IPS DF 19.7 (cell line): ENCODE measurements around the gene BEST1.
"Not testable (repeated sequence)": the region's sequence is repeated elsewhere in the genome, so short reads cannot be mapped to it uniquely, and the experiment has no call there.

Source experiments
- DNase-seq: peaks from one replicate; pipeline ENCODE4 v3.0.0-alpha.2; 2013; ENCODE audit warnings: low read depth, low spot score

BEST1 gene

DNA sequence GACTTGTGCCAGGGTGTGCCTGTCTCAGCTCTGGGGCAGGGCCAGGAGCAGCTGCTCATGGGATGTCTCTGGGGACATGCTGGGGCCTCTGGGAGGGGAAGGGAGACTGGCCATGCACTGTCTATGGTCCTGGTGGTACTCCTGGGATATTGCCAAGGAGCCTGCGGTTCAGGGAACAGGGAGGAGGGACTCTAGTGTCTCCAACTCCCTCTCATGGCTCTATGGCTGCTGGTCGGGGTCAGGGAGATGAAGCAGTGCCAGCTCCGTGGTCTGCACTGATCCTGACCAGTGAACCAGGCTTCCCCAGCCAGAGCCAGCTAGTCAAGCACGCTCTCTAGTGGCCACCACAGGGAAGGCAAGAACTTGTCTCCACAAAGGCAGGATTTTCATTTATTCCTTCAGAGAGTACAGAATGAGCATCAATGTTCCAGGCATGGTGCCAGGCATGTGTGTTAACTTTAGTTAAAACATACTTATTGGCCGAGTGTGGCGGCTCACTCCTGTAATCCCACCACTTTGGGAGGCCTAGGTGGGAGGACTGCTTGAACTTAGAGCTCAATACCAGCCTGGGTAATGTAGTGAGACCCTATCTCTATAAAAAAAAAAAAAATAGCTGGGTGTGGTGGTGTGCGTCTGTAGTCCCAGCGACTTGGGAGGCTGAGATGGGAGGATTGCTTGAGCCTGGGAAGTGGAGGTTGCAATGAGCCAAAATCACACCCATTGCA lies 2.5 kb upstream of the BEST1 start:
- DNase-seq = no peak

DNA sequence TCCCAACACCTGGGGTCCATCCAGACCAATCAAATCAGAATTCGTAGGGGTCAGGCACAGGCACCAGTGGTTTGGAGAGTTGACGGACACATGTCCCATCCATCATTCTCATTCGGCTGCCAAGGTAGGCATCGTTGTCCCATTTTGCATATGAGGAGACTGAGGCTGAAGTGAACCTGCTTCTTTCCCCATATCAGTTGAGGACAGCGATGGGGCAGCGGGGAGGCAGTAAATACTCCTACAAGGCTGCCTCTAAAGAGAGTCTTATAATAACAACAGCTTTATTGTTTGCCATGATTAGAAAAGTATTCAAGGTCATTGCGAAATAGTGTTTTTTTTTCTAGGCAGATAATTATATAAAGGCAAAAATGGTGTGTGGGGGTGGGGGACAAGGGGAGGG lies 1.6 kb upstream of the BEST1 start:
- DNase-seq = no peak

DNA sequence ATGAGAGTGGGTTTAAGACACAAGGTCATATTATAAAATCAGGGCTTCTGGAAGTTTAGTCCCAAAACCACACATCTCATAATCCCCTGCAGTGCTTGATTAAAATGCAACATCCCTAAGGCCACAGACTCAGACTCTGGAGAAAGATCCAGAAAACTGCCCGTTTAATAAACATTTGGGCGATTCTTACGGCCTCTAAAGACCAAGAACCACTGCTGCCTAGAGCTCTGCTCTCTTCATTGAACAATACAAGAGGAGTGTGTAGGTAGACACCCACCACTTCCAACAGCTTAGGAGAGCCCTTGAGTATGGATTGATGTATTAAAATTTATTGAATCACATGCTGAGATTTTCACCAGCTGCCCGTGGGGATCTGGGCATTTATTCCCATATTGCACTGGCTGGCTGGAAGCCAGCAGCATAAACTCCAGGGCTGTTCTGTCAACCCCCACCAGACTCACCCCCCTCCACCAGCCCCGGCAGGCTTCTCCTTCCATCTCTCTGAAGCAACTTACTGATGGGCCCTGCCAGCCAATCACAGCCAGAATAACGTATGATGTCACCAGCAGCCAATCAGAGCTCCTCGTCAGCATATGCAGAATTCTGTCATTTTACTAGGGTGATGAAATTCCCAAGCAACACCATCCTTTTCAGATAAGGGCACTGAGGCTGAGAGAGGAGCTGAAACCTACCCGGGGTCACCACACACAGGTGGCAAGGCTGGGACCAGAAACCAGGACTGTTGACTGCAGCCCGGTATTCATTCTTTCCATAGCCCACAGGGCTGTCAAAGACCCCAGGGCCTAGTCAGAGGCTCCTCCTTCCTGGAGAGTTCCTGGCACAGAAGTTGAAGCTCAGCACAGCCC lies 749 bp upstream of the BEST1 start:
- DNase-seq = no peak

DNA sequence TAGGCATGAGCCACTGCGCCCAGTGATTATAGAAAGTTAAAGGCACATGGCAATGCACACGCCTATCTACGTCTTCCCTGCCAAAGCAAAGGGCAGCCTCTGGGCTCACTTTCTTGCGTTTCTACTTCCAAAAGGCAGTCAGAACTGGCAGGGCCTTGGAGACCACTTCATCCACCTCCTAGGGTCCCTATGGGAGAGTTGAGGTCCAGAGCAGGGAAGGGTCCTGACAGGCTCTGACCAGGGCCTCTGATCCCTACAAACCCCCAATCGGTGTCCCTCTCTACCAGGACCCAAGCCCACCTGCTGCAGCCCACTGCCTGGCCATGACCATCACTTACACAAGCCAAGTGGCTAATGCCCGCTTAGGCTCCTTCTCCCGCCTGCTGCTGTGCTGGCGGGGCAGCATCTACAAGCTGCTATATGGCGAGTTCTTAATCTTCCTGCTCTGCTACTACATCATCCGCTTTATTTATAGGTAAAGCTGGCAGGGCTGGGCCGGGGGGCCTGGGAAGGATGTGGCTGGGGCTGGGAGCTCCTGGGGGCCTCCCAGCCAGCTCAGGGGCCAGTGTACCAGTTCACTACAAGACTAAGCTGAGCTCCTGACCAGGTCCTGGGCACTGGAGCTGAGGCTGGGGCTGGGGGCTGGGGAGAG lies 1.5 kb downstream of the BEST1 start:
- DNase-seq = no peak

DNA sequence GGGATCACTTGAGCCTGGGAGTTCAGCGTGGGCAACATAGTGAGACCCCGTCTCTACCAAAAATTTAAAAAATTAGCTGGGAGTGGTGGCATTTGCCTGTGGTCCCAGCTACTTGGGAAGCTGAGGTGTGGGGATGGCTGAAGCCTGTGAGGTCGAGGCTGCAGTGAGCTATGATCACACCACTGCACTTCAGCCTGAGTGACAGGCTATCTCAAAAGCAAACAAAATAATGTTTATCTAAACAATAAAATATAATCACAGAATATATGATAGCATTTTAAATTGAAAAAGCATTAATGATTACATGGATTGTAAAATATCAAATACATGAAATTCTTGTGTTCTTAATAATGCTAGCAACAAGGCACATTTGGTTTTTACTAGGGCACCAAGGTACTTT lies 2.7 kb downstream of the BEST1 start:
- DNase-seq = no peak

DNA sequence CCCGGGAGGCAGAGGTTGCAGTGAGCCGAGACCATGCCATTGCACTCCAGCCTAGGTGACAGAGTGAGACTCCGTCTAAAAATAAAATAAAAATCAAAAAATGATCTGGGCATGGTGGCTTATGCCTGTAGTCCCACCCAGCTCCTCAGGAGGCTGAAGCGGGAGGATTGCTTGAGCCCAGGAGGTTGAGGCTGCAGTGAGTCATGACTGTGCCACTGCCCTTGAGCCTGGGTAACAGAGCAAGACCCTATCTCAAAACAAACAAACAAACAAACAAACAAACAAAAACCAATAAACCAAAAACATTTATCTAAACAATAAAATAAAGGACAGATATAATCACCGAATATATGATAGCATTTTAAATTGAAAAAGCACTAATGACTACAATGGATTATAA lies 3.5 kb downstream of the BEST1 start:
- not testable (repeated sequence) for DNase-seq

DNA sequence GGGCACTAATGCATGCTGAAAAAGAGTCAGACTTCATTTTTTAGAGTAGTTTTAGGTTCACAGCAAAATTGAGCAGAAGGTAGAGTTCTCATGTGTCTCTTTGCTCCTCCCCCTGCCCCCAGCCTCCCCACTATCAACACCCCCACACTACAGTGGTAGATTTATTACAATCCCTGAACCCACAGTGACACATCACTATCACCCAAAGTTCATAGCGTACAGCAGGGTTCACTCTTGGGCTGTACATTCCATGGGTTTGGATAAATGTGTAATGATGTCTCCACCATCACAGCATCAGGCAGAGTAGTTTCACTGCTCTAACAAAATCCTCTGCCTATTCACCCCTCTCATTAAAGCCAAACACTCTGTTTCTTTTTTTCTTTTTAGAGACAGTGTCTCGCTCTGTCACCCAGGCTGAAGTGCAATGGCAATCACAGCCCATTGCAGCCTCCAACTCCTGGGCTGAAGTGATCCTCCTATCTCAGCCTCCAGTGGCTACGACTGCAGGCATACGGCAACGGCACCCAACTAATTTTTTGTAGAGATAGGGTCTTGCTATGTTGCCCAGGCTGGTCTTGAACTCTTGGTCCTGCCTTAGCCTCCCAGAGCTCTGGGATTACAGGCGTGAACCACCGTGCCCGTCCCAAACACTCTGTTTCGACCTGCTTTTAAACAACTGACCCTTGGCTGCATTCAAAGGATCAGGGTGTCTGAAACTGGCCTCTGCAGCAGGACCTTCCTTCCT lies 4.1 kb downstream of the BEST1 start:
- DNase-seq = no peak

DNA sequence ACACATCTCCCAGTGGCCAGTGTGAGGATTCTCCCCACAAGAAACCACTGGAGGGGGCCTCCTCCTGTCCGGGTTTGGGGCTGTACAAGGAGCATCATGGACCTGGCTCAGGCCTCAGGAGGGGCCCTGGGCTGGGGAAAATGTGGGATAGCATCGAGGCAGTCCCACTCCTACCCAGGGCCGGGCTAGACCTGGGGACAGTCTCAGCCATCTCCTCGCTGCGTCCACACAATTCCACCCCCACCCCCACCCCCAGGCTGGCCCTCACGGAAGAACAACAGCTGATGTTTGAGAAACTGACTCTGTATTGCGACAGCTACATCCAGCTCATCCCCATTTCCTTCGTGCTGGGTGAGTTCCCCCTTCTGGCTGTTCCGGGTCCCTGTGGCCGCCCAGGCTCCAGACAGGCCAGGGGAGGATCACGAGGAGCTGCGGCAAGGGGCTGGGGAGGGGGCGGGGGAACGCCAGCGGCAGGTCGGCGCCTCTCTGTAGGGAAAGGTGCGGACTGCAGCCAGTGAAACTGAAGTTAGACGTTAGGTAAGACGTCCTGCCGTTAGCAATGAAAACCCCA lies 4.8 kb downstream of the BEST1 start:
- DNase-seq = no peak

DNA sequence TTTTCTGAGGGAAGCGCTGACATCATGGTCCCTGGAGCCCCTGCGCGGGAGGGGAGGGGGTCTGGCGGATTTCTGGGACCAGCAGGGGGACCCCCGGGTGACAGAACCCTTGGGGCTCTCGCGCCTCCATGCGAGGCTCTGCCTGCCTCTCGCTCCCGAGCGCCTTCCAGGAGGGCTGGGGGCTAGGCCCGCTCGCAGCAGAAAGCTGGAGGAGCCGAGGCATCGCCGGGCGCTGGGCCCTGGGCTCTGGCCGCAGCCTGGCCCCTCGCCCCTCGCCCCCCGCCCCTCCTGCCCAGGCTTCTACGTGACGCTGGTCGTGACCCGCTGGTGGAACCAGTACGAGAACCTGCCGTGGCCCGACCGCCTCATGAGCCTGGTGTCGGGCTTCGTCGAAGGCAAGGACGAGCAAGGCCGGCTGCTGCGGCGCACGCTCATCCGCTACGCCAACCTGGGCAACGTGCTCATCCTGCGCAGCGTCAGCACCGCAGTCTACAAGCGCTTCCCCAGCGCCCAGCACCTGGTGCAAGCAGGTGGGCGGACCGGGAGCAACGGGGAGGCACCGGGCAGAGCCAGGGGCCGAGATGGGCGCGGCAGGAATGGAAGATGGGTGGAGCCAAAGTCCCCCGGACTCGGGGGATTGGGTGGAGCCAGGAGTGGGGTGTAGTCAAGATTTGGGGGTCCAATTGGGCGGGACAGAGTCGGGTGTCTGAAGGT lies 5.4 kb downstream of the BEST1 start:
- DNase-seq = peak; percentile 75

DNA sequence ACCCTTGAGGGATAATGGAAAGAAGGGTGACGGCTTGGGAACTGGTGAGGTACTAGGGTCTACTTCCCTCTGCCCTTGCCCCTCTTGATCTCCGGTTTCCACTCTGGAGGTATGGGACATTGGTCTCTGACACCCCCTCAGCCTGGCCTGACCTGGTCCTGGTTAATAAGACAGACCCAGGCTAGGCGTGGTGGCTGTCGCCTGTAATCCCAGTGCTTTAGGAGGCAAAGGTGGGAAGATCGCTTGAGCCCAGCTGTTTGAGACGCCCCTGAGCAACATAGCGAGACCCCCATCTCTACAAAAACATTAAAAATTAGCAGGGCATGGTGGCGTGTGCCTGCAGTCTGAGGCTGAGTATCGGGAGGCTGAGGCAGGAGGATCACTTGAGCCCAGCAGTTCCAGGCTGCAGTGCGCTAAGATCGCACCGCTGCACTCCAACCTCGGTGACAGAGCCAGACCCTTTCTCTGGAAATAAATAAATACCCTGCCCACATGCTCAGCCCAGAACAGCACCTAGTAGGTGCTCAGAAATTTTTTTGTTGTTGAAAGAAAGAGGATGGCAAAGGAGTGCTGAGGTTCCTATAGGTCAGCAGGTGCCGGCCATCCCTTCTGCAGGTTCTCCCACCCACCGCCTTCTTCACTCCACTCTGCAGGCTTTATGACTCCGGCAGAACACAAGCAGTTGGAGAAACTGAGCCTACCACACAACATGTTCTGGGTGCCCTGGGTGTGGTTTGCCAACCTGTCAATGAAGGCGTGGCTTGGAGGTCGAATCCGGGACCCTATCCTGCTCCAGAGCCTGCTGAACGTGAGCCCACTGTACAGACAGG lies 6.3 kb downstream of the BEST1 start:
- DNase-seq = no peak

DNA sequence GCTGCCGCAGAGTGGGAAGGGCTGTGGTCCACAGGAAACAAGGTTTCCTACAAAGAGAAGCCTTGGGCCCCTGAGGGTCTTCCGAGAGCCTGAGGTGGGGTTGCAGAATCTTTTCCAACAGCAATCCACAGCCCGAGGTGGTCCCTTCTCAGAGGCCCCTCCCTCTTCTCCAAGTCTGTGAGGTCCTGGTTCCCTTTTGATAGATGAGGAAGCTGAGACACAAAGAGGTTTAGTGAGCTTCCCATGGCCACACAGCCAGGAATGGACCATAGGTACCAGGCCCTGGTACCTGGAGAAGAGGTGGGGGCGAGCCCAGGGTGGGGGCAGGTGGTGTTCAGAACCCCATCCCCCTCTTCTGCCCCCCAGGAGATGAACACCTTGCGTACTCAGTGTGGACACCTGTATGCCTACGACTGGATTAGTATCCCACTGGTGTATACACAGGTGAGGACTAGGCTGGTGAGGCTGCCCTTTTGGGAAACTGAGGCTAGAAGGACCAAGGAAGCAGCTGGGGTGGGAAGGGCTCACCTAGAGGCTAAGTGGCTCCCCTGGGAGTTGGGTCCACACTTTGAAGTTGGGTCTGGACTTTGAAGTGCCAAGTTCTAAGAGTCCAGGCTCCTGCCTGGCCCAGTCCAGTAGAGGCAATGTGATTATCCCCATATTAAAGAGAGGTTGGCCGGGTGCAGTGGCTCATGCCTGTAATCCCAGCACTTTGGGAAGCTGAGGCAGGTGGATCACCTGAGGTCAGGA lies 7.0 kb downstream of the BEST1 start:
- no peak for DNase-seq

DNA sequence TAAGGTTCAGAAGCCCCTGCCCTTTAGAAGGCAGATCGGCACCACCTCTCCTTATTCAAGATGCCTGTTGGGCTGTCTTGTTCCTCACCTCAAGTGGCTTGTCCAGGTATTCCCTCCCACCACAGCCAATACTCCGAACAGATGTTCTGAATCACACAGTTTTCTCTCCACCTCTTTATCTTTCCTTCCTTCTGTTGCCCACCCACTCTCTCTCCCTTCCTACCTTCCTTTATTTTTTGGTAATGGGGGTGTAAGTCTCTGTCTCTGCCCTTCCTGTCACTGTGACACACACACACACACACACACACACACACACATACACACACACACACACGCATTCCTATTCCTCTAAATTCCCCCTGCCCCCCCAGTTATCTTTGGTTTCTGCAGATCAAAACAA lies 8.4 kb downstream of the BEST1 start:
- DNase-seq = no peak

DNA sequence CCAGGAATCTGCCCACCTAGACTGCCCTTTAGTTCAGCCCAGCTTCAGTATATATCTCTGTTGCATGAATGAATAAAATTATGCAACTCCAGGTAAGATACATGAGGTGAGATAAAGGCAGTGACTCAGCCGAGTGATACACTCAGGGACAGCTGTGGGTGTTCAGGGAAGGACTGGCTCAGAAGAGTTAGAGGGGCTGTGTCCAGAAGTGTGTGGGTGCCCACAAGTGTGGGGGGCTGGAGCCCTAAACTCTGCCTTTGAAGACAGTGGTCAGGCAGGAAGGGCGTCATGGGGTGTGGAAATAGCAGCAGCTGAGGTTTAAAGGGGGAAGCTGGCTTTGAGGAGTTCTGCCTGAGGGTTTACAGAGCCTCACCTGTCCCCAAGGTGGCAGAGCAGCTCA lies 9.0 kb downstream of the BEST1 start:
- no peak for DNase-seq

DNA sequence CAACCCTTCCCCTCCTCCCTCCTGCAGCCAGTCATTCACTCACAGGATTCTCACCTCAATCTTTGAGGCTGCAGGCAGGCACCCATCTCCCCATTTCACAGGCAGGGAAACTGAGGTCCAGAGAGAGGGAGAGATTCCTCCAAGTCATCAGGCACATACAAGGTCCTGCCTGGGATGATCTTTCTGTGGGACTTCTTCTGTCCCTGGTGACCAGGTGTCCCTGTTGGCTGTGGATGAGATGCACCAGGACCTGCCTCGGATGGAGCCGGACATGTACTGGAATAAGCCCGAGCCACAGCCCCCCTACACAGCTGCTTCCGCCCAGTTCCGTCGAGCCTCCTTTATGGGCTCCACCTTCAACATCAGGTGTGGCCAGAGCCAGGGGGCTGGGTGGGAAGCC lies 9.5 kb downstream of the BEST1 start:
- DNase-seq = no peak

DNA sequence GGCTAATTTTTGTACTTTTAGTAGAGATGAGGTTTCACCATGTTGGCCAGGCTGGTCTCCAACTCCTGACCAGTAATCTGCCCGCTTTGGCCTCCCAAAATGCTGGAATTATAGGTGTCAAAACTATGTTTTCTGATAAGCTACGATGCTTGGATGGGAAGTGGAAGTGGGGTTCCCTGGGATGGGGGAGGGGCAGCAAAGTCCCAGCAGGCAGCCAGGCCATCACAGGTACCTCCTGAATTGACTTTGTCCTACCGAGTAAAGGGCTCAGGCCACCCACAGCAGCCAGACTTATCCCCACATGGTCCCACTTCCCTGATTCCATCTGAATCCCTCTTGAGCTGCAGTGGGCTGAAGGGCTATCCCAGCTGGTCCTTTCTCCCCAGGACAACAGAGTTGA lies 10.4 kb downstream of the BEST1 start:
- DNase-seq = no peak

DNA sequence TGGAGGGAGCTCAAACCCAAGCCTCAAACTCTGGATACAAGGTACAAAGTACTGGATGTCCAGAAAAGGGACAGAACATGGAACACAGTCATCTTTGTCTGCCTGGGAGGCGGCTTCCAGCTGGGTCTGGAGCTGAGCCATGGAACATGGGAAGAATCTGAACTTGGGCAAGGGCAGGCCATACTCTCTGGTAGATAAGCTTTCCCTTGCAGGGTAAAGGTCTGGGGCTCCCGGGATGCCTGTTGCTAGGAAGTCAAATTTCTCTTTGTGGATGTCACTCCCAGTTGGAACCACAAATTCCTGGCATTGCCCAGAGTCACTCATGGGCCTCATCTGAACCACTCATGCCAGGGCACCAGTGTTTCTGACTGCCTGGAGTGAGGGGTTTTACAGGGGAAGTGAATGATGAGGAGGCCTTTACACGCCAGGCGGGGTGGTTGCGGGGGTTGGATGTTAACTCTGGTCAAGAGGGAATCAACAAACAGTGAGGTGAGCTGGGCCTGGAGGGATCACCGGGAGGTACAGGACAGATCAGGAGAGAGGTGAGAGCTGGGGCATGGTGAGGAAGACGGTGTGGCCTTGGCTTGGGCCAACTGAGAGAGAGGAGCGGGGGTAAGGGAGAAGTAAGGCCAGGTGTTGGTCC lies 11.5 kb downstream of the BEST1 start:
- no peak for DNase-seq

DNA sequence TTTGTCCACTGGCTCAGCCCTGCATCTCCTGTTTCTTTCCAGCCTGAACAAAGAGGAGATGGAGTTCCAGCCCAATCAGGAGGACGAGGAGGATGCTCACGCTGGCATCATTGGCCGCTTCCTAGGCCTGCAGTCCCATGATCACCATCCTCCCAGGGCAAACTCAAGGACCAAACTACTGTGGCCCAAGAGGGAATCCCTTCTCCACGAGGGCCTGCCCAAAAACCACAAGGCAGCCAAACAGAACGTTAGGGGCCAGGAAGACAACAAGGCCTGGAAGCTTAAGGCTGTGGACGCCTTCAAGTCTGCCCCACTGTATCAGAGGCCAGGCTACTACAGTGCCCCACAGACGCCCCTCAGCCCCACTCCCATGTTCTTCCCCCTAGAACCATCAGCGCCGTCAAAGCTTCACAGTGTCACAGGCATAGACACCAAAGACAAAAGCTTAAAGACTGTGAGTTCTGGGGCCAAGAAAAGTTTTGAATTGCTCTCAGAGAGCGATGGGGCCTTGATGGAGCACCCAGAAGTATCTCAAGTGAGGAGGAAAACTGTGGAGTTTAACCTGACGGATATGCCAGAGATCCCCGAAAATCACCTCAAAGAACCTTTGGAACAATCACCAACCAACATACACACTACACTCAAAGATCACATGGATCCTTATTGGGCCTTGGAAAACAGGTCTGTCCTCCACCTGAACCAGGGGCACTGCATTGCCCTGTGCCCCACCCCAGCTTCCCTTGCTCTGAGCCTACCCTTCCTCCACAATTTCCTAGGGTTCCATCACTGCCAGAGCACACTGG lies 12.3 kb downstream of the BEST1 start:
- DNase-seq = no peak

DNA sequence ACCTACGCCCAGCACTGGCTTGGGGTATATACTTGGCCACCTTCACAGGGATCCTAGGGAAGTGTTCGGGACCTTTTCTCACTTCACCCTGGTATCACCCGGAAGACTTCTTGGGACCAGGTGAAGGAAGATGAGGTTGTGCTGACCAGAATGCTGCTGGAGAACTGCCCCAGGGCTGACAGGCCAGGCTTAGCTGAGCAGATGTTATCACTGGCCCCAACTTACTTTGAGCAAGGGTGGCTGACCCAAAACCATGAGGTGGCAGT lies 12.8 kb downstream of the BEST1 start:
- DNase-seq = no peak
